Peyer's patch (tissue), 4 donors: Measurements from ENCODE around the gene CELF2. TPM values are rescaled to one million over a fixed set of nuclear protein-coding genes. Genes with fewer than 3 reads are reported as not detected.

Experiments
- DNase-seq, 3 donors: peaks; one replicate each; pipeline ENCODE4 v3.0.0-alpha.2; 2017 to 2019
- H3K27ac ChIP-seq, 4 donors: fragments of 200-600 bp; sonication (generic); one replicate each; pipeline ENCODE4 v1.5.1; 2016 to 2019
- H3K27me3 ChIP-seq, 2 donors: fragments of 200-600 bp; sonication (generic); one replicate each; pipeline ENCODE4 v1.5.1; 2019
- H3K36me3 ChIP-seq, 3 donors: fragments of 200-600 bp; sonication (generic); one replicate each; pipeline ENCODE4 v1.5.1; 2016 to 2019
- H3K4me1 ChIP-seq, 4 donors: fragments of 200-600 bp; sonication (generic); one replicate each; pipeline ENCODE4 v1.5.1; 2016 to 2019
- H3K4me3 ChIP-seq, 4 donors: fragments of 200-600 bp; sonication (generic); 1 replicate in 3 of 4; 2 replicates in 1 of 4; pipeline ENCODE4 v1.5.1; 2016 to 2019; ENCODE audit warnings: mild to moderate bottlenecking in 1 of 4
- H3K9me3 ChIP-seq, 4 donors: fragments of 200-600 bp; sonication (generic); one replicate each; pipeline ENCODE4 v1.5.1; 2016 to 2019; ENCODE audit warnings: mild to moderate bottlenecking in 1 of 4
- CTCF ChIP-seq, 6 experiments: fragments of 450-650 bp in 4 of 6; fragments of 200-600 bp in 2 of 6; sonication (generic) in 1 of 6; IDR thresholded peaks; one replicate each; pipeline ENCODE4 v1.5.1; 2017 to 2019; ENCODE audit warnings: antibody characterized with exemption in 6 of 6, mild to moderate bottlenecking in 3 of 6, moderate library complexity in 1 of 6
- POLR2A ChIP-seq, 2 donors: fragments of 450-650 bp; IDR thresholded peaks; one replicate each; pipeline ENCODE4 v1.5.1; 2017; ENCODE audit warnings: antibody characterized with exemption in 2 of 2, mild to moderate bottlenecking in 2 of 2, moderate library complexity in 2 of 2
- total RNA-seq, 4 donors: library from RNA; depleted of rRNA; stranded (reverse); fragments of >200 nt; gene quantifications; one replicate each; pipeline ENCODE4 v1.1.0, GENCODE V29; 2016

Gene CELF2
- total RNA-seq, 4 donors from 2014 or later: 20.5 to 110 (median 40.7) TPM

DNA sequence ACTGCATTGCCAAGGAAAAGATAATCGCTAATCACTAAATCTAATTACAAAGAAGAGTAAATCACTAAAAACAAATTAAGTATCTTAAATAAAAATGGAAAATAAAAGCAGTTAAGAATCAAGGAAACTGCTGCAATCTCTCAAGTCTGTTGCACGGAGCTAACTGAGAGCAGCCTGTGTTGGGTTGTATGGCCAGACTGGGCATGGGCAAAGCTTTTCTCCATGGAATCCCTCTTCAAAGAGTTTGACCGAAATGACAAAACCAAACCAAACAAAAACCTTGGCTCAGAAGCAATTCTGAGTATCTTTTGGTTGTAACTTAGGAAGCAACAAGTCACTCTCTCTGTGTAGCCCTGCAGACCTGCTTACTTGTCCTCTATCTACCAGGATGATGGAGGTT is 78.8 kb downstream of the CELF2 start:
- TF ChIP-seq POLR2A (IDR thresholded peaks at IDR 0.05) (no peak), CTCF (IDR thresholded peaks at IDR 0.05) (no peak)

GRCh38 chr10:11097686-11098085 is 80.0 kb downstream of the CELF2 start:
- no peaks in the 10 kb centered on the region for H3K4me1 ChIP-seq
- H3K9me3 ChIP-seq: no peaks in the 10 kb centered on the region
- no peaks in the 10 kb centered on the region for H3K27me3 ChIP-seq
- TF ChIP-seq POLR2A (IDR thresholded peaks at IDR 0.05): no peak
- TF ChIP-seq CTCF (IDR thresholded peaks at IDR 0.05): no peak
- H3K36me3 ChIP-seq: no peaks in the 10 kb centered on the region
- no peak overlapping the region for H3K4me3 ChIP-seq
- no peak for DNase-seq
- H3K27ac ChIP-seq: no peak overlapping the region

More for the DNA sequence above, 78.8 kb downstream of the CELF2 start:
- H3K4me1 ChIP-seq: no peaks in the 10 kb centered on the region
- H3K27ac ChIP-seq: no peak overlapping the region
- H3K27me3 ChIP-seq: no peaks in the 10 kb centered on the region
- DNase-seq: no peak
- H3K36me3 ChIP-seq: no peaks in the 10 kb centered on the region
- H3K9me3 ChIP-seq: no peaks in the 10 kb centered on the region
- no peak overlapping the region for H3K4me3 ChIP-seq

DNA sequence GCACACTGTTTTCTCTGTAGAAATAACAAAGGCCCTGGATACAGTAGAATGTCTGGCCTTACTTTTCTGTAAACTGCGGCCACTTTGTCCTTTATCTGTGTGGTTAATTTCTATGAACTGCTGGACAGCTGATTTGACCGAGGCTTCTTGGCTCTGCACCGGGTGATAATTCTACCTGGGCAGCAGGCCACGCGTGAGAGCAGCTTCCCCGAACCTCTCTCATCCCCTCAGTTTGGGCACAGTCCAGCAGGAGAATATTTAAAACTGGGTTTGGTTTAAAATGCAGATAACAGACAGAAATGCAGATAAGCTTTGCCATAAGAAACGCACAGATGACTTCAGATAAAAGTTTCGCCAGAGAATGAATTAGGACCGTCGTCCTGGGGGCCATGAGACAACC is 81.0 kb downstream of the CELF2 start:
- TF ChIP-seq POLR2A (IDR thresholded peaks at IDR 0.05) (no peak), CTCF (IDR thresholded peaks at IDR 0.05) (no peak)
- no peaks in the 10 kb centered on the region for H3K4me1 ChIP-seq
- DNase-seq: no peak
- no peaks in the 10 kb centered on the region for H3K36me3 ChIP-seq
- no peak overlapping the region for H3K27ac ChIP-seq
- H3K27me3 ChIP-seq: no peaks in the 10 kb centered on the region
- H3K4me3 ChIP-seq: no peak overlapping the region
- H3K9me3 ChIP-seq: no peaks in the 10 kb centered on the region

DNA sequence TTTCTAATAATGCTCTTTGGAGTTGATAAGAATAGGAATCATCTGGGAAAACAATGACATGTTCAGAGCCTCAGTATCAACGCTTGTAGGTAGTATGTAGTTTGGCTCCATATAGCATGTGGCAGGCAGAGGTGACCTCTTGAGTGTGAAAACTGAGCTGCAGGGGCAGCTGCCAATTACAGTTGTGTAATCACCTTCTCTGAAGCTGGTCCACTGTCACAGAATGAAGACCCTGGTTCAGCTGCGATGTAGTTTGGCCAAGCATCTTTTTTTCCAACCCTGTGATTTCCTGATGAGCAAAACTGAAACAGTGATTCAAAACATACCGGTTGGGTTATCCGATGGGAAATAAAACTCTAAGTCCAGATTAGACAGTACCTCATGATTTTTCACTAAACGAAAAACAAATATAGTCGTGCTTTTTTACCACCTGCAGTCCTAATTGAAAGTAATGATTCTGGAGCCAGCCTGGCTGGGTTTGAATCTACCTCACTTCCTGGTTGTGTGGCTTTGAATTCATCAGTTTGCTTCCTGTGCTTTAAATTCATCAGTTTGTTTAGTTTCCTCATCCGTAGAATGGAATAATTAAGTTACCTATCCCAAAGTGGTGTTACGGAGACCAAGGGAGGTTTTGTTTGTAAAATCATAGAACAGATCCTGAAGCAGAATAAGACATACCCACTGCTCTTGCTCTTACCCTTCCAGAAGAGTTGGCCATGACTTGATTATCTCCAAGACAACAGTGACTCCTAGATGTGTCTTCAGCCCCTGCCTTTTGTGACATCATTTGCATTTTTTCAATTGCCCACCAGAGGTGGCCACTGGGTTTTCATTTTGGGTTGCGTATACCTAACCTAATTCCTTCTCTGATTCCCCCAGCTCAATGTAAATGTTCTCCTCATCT is 87.4 kb downstream of the CELF2 start:
- no peak for DNase-seq
- H3K4me3 ChIP-seq: no peak overlapping the region
- no peaks in the 10 kb centered on the region for H3K27me3 ChIP-seq
- no peak overlapping the region for H3K27ac ChIP-seq
- H3K36me3 ChIP-seq: no peaks in the 10 kb centered on the region
- H3K9me3 ChIP-seq: no peaks in the 10 kb centered on the region
- no peaks in the 10 kb centered on the region for H3K4me1 ChIP-seq
- TF ChIP-seq POLR2A (IDR thresholded peaks at IDR 0.05): no peak
- no peak for TF ChIP-seq CTCF (IDR thresholded peaks at IDR 0.05)

DNA sequence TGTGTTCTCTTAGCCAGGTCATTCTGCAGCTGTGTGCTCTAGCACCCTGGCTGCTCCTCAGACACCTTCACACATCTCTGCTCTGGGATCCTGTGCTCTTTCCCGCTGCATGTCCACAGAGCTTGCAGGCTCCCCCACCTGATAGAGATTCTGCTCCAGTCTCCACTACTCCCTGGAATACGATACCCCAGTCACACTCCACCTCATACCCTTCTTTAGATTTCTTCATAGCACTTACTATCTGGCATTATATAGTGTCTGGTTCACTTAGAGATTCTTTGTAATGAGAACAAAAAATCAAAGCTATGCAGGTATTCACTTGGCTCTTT is 88.0 kb downstream of the CELF2 start:
- Histone ChIP-seq H3K36me3 (no peaks in the 10 kb centered on the region), H3K9me3 (no peaks in the 10 kb centered on the region), H3K27ac (no peak overlapping the region), H3K27me3 (no peaks in the 10 kb centered on the region), H3K4me1 (no peaks in the 10 kb centered on the region), H3K4me3 (no peak overlapping the region)
- no peak for TF ChIP-seq CTCF (IDR thresholded peaks at IDR 0.05)
- TF ChIP-seq POLR2A (IDR thresholded peaks at IDR 0.05): no peak
- DNase-seq: no peak
